T-cell (primary cell): ENCODE results near the gene AHNAK2. TPM values are rescaled to one million over a fixed set of nuclear protein-coding genes. Genes with fewer than 3 reads are reported as not detected.

Source experiments
- ATAC-seq, 4 experiments: fragments of 200-7000 bp in 3 of 4; fragments of 150-1000 bp in 1 of 4; cut with Tn5 transposase; replicated peaks in 1 of 4; 1 replicate in 3 of 4; 2 replicates in 1 of 4; pipeline ENCODE4 v1.10.0; 2021; ENCODE audit warnings: moderate library complexity in 3 of 4, mild to moderate bottlenecking in 2 of 4, moderate number of reproducible peaks in 1 of 4
- CTCF ChIA-PET, 2 donors: fragments of 300-600 bp; sonication (Branson Sonifier 250); formaldehyde crosslinking; loops; one replicate each; lab custom pipeline; 2022; ENCODE audit warnings: antibody characterized with exemption in 2 of 2; lab: Charles Lee
- POLR2A ChIA-PET, 2 donors: fragments of 300-600 bp; sonication (Branson Sonifier 250); formaldehyde crosslinking; loops; one replicate each; lab custom pipeline; 2022; ENCODE audit warnings: antibody characterized with exemption in 2 of 2; lab: Charles Lee
- DNase-seq, 35 experiments: peaks; one replicate each; pipeline versions ENCODE4 v3.0.0 to v3.0.0-alpha.2; 2013 to 2023
- H3K27ac ChIP-seq: one replicate; pipeline ENCODE4 v1.5.1; 2013; ENCODE audit warnings: low read length
- H3K27me3 ChIP-seq, 2 experiments: replicated peaks in 1 of 2; 1 replicate in 1 of 2; 2 replicates in 1 of 2; pipeline versions ENCODE4 v1.6.1 to v1.7.0; 2013; ENCODE audit warnings: low read length in 1 of 2, mixed read lengths in 1 of 2; ENCODE audit not compliant: control insufficient read depth in 2 of 2, insufficient read depth in 2 of 2; ENCODE audit errors: extremely low read depth in 1 of 2
- H3K36me3 ChIP-seq, 2 donors: 1 replicate in 1 of 2; 2 replicates in 1 of 2; pipeline versions ENCODE4 v1.6.1 to v1.7.0; 2013; ENCODE audit warnings: low read length in 1 of 2; ENCODE audit not compliant: control insufficient read depth in 2 of 2, insufficient read depth in 1 of 2; ENCODE audit errors: extremely low read depth in 1 of 2
- H3K4me1 ChIP-seq, 2 experiments: 1 replicate in 1 of 2; 2 replicates in 1 of 2; pipeline versions ENCODE4 v1.6.1 to v1.7.0; 2013; ENCODE audit warnings: low read length in 2 of 2, mixed read lengths in 1 of 2; ENCODE audit not compliant: insufficient read depth in 2 of 2, control insufficient read depth in 1 of 2; ENCODE audit errors: extremely low read depth in 1 of 2
- H3K4me3 ChIP-seq, 2 donors: 1 replicate in 1 of 2; 2 replicates in 1 of 2; pipeline versions ENCODE4 v1.5.1 to v1.7.0; 2013; ENCODE audit warnings: mild to moderate bottlenecking in 2 of 2, low read length in 1 of 2, moderate library complexity in 1 of 2; ENCODE audit not compliant: control insufficient read depth in 1 of 2; ENCODE audit errors: extremely low read depth in 1 of 2
- H3K9me3 ChIP-seq: 2 replicates; pipeline ENCODE4 v1.7.0; 2013
- H3K27ac Mint-ChIP-seq, 2 donors: one replicate each; pipeline ENCODE4 v1.8.0; 2020 to 2021; ENCODE audit warnings: mild to moderate bottlenecking in 2 of 2, mixed read lengths in 2 of 2
- H3K27me3 Mint-ChIP-seq, 2 donors: one replicate each; pipeline ENCODE4 v1.8.0; 2021 to 2022; ENCODE audit warnings: mixed read lengths in 2 of 2
- H3K36me3 Mint-ChIP-seq: one replicate; pipeline ENCODE4 v1.8.0; 2021; ENCODE audit warnings: mixed read lengths
- H3K4me1 Mint-ChIP-seq, 3 donors: one replicate each; pipeline ENCODE4 v1.8.0; 2020 to 2022; ENCODE audit warnings: mixed read lengths in 3 of 3, mild to moderate bottlenecking in 1 of 3
- H3K4me3 Mint-ChIP-seq, 3 donors: one replicate each; pipeline ENCODE4 v1.8.0; 2020 to 2022; ENCODE audit warnings: mild to moderate bottlenecking in 3 of 3, mixed read lengths in 3 of 3, moderate library complexity in 3 of 3
- H3K9me3 Mint-ChIP-seq, 3 donors: one replicate each; pipeline ENCODE4 v1.8.0; 2020 to 2022; ENCODE audit warnings: mixed read lengths in 3 of 3
- WGBS: methylation state at CpG from one replicate; pipeline ENCODE4 v1.1.5; 2013; ENCODE audit warnings: missing lambda C conversion rate; ENCODE audit not compliant: insufficient coverage; 5-methylcytosine and 5-hydroxymethylcytosine counted together
- total RNA-seq, 35 experiments: library from RNA in 6 of 35; stranded (reverse) in 6 of 35; fragments of 120-200 nt in 1 of 35; gene quantifications; one replicate each; pipeline versions ENCODE4 v1.2.1 to v1.2.4 and lab custom pipeline; 2013 to 2026

Gene AHNAK2
- total RNA-seq, 5 donors from 2014 or later (not counting 1 experiment from before 2014, with no cell fraction given), result 0.20 to 0.38 (median 0.22) TPM; not detected in 2

DNA sequence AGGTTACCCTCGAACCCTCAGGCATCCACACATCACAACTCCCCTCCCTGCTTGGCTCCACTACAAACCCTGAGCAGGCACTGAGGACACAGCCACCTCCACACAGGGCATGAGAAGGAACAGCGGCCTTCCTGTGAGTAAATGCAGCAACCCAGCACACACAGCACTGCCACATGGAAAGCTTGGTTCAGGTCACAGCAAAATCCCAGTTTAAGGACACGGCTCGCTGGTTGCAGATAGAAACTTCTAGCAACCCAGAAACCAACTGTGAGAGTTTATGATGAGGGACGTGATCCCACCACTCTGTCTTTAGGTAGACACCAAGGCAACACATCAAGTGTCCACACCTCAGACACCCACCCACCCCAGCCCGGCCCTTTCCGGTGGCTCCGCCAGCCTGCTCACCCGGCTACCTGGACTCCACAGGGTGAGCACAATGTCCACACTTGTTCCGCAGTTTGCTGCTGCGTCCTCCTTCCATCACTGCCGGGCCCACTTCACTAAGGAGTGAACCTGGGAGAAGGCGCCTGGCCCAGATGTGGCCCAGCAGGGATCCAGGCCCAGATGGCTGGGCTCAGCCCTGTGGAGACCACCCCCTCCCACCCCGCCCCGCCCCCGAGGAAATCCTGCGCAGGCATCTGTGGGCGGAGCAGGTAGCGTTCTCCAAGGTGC is 29.6 kb upstream of the AHNAK2 start:
- no peak overlapping the region for H3K27ac Mint-ChIP-seq
- WGBS, result 93% methylated on average over 2 of the region's 19 CpGs

DNA sequence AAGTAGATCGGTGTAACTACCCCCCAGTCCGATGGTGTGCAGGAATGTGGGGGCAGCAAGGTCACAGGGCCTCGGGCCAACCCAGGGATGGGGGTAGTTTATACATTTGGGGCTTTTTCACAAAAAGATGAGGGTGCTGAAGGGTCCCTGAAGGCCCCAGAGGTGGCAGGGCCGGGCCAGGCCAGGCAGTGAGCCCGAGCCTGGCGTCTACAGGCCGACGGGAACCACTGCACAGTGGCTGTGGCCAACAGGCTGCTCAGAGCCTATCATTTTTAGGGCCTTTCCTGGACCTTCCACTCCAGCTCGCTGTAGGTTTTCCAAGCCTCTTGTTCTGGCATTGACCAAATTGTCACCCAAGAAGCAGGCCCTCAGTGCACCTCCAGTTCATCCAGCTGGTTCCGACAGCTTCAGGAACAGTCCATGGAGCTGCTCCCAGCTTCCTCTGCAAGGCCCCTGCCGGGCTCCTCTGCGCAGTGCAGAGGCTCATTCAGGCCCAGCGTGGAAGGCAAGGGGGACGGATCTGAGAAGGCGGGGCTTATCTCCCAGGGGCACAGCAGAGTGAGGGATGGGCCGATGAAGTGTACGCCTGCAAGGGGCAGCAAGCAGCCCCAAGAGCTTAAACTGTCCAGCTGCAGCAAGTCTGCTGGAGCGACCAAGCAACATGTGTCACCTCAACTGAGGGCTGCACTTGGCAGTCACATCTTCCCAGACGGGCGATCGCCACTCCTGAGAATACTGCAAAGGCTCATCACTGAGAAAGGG is 28.8 kb upstream of the AHNAK2 start:
- Histone ChIP-seq H3K9me3 (no peaks in the 10 kb centered on the region), H3K27ac (no peak overlapping the region), H3K4me3 (no peak overlapping the region), H3K27me3 (no peaks in the 10 kb centered on the region), H3K4me1 (peaks cover 0 to 5% of the 10 kb centered on the region in 2 experiments), H3K36me3 (peaks cover 23 to 30% of the 10 kb centered on the region in 2 donors)
- Mint-ChIP-seq H3K9me3 (no peaks in the 10 kb centered on the region), H3K27me3 (no peaks in the 10 kb centered on the region), H3K27ac (no peak overlapping the region), H3K4me1 (no peaks in the 10 kb centered on the region), H3K4me3 (no peak overlapping the region), H3K36me3 (peaks cover 9% of the 10 kb centered on the region)
- POLR2A ChIA-PET, result interaction anchor here in 1 of 2 donors (0.6 kb wide), 1 partner anchor 15 kb away, joined by 3 read pairs; no protein-coding TSS in a partner anchor
- CTCF ChIA-PET, result no interaction called here
- DNase-seq (no peak), ATAC-seq (no peak)
- WGBS, result 92% methylated on average over 19 of the region's 21 CpGs

More for the DNA sequence above, 29.6 kb upstream of the AHNAK2 start:
- H3K4me1 Mint-ChIP-seq, result peaks cover 0 to 6% (median 0%) of the 10 kb centered on the region in 3 donors
- ChIA-PET POLR2A (interaction anchor here in 1 of 2 donors (0.6 kb wide), 1 partner anchor 14 kb away, joined by 3 read pairs; no protein-coding TSS in a partner anchor), CTCF (no interaction called here)
- H3K4me3 ChIP-seq, result no peak overlapping the region
- no peaks in the 10 kb centered on the region for H3K27me3 ChIP-seq
- H3K9me3 Mint-ChIP-seq, result no peaks in the 10 kb centered on the region
- peaks cover 23 to 30% of the 10 kb centered on the region in 2 donors for H3K36me3 ChIP-seq
- H3K4me1 ChIP-seq, result peaks cover 0 to 11% of the 10 kb centered on the region in 2 experiments
- ATAC-seq (no peak), DNase-seq (no peak)
- H3K9me3 ChIP-seq, result no peaks in the 10 kb centered on the region
- no peak overlapping the region for H3K27ac ChIP-seq
- H3K27me3 Mint-ChIP-seq, result no peaks in the 10 kb centered on the region
- no peak overlapping the region for H3K4me3 Mint-ChIP-seq
- H3K36me3 Mint-ChIP-seq, result peaks cover 9% of the 10 kb centered on the region

DNA sequence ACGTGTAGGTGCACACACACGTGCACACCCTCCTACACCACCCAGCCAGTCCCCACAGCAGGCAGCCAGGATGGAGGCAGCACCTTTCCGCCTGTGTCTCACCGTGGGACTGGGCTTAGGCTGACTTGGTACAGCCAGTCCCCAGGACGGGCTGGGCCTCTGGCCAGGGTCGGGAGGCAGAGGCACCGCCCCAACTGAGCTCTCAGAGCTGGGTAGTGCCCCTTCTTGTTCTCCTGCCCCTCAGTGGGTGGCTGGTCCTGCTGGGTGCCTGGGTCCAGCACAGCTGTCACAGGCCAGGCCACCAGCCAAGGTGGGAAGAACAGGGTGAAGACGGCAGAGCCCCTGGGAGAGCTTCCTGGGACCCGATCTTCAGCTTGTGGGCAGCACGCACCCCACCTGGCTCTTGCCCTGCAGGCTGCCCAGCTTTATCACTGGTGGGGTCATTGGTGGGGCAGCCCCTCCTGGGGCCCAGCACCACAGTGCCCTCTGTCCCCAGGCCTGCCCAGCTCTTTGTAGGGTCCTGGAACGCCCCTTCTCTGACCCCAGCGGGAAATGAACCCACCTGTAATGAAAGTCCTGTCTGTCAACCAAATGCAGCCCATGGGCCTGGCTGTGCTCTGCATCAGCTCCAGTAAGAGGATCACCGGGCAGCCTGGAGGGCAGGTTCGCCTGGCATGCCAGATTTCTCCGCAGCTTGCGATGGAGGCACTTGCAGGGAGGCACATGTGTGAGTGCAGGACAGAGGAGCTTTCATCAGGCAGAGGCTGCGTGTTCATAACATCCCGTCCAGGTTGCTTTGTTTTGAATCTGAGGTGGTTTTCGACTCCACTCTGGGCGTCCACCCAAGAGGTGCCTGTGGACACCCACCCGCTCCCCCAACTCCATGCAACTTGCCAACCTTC is 28.0 kb upstream of the AHNAK2 start:
- H3K4me1 ChIP-seq, result no peaks in the 10 kb centered on the region
- no peak overlapping the region for H3K4me3 ChIP-seq
- Mint-ChIP-seq H3K36me3 (peaks cover 3% of the 10 kb centered on the region), H3K27ac (no peak overlapping the region), H3K9me3 (no peaks in the 10 kb centered on the region), H3K27me3 (no peaks in the 10 kb centered on the region), H3K4me3 (no peak overlapping the region), H3K4me1 (no peaks in the 10 kb centered on the region)
- no peak overlapping the region for H3K27ac ChIP-seq
- ATAC-seq (no peak), DNase-seq (no peak)
- H3K9me3 ChIP-seq, result no peaks in the 10 kb centered on the region
- WGBS, result 90% methylated on average over 10 of the region's 21 CpGs
- H3K36me3 ChIP-seq, result peaks cover 19 to 23% of the 10 kb centered on the region in 2 donors
- H3K27me3 ChIP-seq, result no peaks in the 10 kb centered on the region
- ChIA-PET POLR2A (no interaction called here), CTCF (interaction anchor here in 1 of 2 donors (0.6 kb wide), 1 partner anchor 32 kb away, joined by 3 read pairs; no protein-coding TSS in a partner anchor)

DNA sequence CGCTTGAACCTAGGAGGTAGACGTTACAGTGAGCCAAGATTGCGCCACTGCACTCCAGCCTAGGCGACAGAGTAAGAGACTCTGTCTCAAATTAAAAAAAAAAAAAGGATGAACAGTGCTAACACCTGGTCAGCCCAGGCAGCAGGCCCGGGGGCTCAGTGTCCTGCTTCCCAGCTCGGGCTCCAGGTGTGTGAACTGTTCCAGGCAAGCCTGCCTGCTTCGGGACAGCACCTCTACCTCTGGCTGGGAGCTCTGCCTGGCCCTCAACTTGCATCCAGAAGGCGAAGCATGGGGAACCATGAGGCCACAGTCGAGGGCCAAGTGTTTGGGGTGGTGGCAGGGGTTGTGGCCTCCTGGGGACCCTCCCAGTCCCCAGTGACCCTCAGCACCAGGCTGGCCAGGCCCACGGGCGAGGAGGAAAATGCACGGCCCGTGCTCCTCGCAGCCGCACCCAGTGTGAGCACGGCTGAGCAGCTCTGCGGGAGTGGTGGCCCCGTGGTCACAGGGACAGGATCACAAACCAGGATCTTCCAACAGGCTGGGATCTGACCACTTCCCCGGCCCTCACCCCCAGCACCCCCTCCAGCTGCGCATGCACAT is 27.3 kb upstream of the AHNAK2 start:
- Histone ChIP-seq H3K4me1 (no peaks in the 10 kb centered on the region), H3K4me3 (no peak overlapping the region), H3K27ac (no peak overlapping the region), H3K9me3 (no peaks in the 10 kb centered on the region), H3K27me3 (no peaks in the 10 kb centered on the region), H3K36me3 (peaks cover 15 to 18% of the 10 kb centered on the region in 2 donors)
- Mint-ChIP-seq H3K9me3 (no peaks in the 10 kb centered on the region), H3K4me1 (no peaks in the 10 kb centered on the region), H3K36me3 (peaks cover 3% of the 10 kb centered on the region), H3K27me3 (no peaks in the 10 kb centered on the region), H3K27ac (no peak overlapping the region), H3K4me3 (no peak overlapping the region)
- no peak for DNase-seq
- ChIA-PET POLR2A (interaction anchor here in 1 of 2 donors (0.6 kb wide), 1 partner anchor 15 kb away, joined by 4 read pairs; no protein-coding TSS in a partner anchor), CTCF (interaction anchor here in 1 of 2 donors (0.6 kb wide), 1 partner anchor 31 kb away, joined by 3 read pairs; no protein-coding TSS in a partner anchor)
- 88% methylated on average over 19 of the region's 20 CpGs for WGBS
- no peak for ATAC-seq

DNA sequence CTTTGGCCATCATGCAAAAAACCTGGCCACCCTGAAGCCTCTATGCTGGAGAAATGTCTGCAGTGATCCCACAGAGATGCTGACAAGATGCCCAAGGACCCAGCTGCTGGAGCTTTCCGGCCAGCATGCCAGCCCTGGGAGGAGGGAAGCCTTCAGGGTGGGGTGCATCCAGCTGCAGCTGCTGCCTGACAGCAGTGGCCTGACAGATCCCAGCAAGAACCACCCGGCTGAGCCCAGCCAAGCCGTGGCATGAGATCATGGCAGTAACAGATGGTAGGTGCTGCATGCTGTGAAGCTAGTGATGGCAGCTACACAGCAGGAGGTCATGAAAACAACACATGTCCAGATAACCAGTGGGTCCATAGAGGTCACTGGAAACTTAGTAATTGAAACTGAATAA is 21.2 kb upstream of the AHNAK2 start:
- POLR2A ChIA-PET, result no interaction called here
- ATAC-seq (no peak), DNase-seq (no peak)
- Mint-ChIP-seq H3K9me3 (no peaks in the 10 kb centered on the region), H3K4me3 (no peak overlapping the region), H3K27me3 (no peaks in the 10 kb centered on the region), H3K27ac (no peak overlapping the region), H3K36me3 (no peaks in the 10 kb centered on the region), H3K4me1 (no peaks in the 10 kb centered on the region)
- Histone ChIP-seq H3K4me1 (no peaks in the 10 kb centered on the region), H3K36me3 (no peaks in the 10 kb centered on the region), H3K9me3 (no peaks in the 10 kb centered on the region), H3K27ac (no peak overlapping the region), H3K27me3 (no peaks in the 10 kb centered on the region), H3K4me3 (no peak overlapping the region)
- WGBS, result 100% methylated on average over 3 of the region's 3 CpGs
- CTCF ChIA-PET, result no interaction called here
